A375 (cell line): ENCODE results near the gene VIM. TPM values are rescaled to one million over a fixed set of nuclear protein-coding genes. Genes with fewer than 3 reads are reported as not detected.

ENCODE experiments used
- total RNA-seq: library from RNA; depleted of rRNA; stranded (reverse); fragments of >200 nt; shearing (Covaris generic); gene quantifications from 2 replicates; pipeline ENCODE4 v1.2.3, GENCODE V29; 2014; rRNA removed

The VIM gene
- total RNA-seq = 2,864 and 3,034 TPM in 2 replicates

GRCh38 chr10:17228091-17229015 lies at the start of gene VIM:
VIM (plus strand) TSS chr10:17228241; CDS start chr10:17229423, 1,182 bp downstream.

GRCh38 chr10:17200912-17201793 lies 26.9 kb upstream of the VIM start, which contains the start of gene TRDMT1:
TRDMT1 (minus strand) TSS chr10:17201672; CDS start chr10:17201634, 38 bp downstream.

Other genes with a start within 250 kb of the VIM start
- gene CUBN, start 98.4 kb upstream of the VIM start, total RNA-seq = 0.30 and 3.2 TPM in 2 replicates
- gene TRDMT1, start 26.6 kb upstream of the VIM start, total RNA-seq = 3.2 and 5.9 TPM in 2 replicates
- not detected in 2 replicates for gene ST8SIA6, start 226.4 kb downstream of the VIM start, total RNA-seq